HAP-1 (cell line): Measurements from ENCODE around the gene IL33.

ENCODE experiments used
- DNase-seq, 2 experiments: peaks; one replicate each; pipeline ENCODE4 v3.0.0-alpha.2; 2016 to 2020; ENCODE audit warnings: low spot score in 2 of 2
- H3K27me3 ChIP-seq: fragments of 250-450 bp; sonication (Bioruptor Pico); 2 replicates; pipeline ENCODE4 v1.5.1; 2020; ENCODE audit warnings: low read depth, mild to moderate bottlenecking, moderate library complexity
- H3K36me3 ChIP-seq: fragments of 250-450 bp; sonication (Bioruptor Pico); replicated peaks from 2 replicates; pipeline ENCODE4 v1.5.1; 2020; ENCODE audit warnings: mild to moderate bottlenecking
- H3K4me1 ChIP-seq: fragments of 250-450 bp; sonication (Bioruptor Pico); 2 replicates; pipeline ENCODE4 v1.5.1; 2020; ENCODE audit warnings: mild to moderate bottlenecking
- H3K4me3 ChIP-seq: fragments of 250-450 bp; sonication (Bioruptor Pico); 2 replicates; pipeline ENCODE4 v1.5.1; 2020; ENCODE audit warnings: mild to moderate bottlenecking, moderate library complexity
- H3K9me3 ChIP-seq: fragments of 250-450 bp; sonication (Bioruptor Pico); 2 replicates; pipeline ENCODE4 v1.5.1; 2020; ENCODE audit warnings: mild to moderate bottlenecking, moderate library complexity
- in situ Hi-C: fragments of 300-500 bp; cut with MboI; formaldehyde crosslinking; loops from 3 replicates; pipeline ENCODE4 v1.14.3; 2020; ENCODE audit warnings: low sequenced_read_pairs, inconsistent platforms, mixed read lengths

IL33 gene

DNA sequence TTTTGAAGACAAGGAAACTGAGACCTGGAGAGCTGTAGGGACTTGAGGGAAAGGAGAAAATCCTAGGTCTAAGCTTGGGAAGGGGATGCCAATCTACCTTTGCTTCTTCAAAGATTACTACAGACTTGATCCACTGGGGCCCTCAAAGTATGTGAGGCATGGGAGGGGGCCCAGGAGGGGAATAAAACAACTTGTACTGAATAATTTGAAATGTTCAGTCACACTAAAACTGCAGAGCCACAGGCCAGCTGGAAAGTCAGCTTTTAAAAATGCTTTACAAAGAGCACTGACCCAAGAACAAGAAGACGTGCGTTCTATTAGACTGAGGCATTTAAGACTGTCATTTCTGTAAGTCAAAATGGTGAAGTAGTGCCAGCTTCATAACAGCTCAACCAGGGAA is 13.6 kb downstream of the IL33 start:
- Histone ChIP-seq H3K9me3 (no peaks in the 10 kb centered on the region), H3K4me1 (no peaks in the 10 kb centered on the region), H3K4me3 (no peak overlapping the region), H3K27me3 (no peaks in the 10 kb centered on the region), H3K36me3 (no peaks in the 10 kb centered on the region)
- in situ Hi-C loops: no loop called here
- no peak for DNase-seq

DNA sequence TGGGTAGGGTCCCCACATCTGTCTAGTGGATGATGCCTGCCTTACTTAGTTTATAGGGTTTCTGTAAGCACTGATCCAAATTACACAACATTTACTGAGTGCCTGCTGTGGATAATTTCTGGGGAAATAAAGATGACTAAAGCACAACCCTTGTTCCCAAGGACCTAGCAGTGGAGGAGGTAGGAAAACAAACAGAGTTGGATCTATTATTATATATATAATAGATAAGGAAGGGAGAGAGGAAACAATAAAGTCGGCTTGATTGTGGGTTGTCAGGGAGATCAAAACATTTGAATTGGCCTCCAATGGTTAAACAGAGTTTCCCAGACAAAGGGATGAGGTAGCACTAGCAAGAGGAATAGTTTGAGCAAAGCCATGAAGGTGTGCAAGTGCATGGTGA is 14.0 kb downstream of the IL33 start:
- Histone ChIP-seq H3K4me1 (no peaks in the 10 kb centered on the region), H3K9me3 (no peaks in the 10 kb centered on the region), H3K4me3 (no peak overlapping the region), H3K27me3 (no peaks in the 10 kb centered on the region), H3K36me3 (no peaks in the 10 kb centered on the region)
- no peak for DNase-seq
- in situ Hi-C loops: no loop called here

DNA sequence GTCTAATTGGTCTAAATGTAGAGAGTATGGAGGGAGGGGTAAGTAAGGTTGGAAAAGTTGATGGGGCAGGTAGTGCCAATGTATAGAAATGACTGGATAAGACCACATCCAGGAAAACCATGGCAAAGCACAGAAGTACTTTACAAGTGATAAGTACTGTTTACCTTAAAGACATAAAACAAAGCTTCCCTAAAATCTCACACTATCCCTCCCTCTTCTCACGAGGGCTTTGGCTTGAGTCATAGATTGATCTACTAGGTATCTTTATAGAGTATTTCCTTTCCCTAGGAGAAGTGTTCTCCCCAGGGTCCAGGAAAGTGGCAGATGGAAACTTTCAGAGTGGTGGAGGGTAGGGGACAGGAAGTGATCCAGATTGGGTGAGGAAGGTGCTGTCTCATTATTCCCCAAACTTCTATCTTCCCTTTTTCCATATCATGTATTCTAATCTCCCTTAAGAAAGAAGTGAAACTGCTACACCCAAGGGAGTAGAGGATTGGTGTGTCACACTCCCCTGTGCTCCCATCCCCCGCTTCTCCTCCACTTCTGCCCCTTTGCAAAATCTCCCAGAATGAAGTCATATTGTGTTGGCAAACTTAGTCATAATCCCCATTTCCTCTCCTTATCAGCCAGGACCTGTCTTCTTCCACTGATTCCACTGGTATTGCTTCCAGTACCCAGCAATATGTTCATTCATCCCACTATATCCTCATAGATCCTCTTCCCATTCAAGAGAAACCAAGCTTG is 14.6 kb downstream of the IL33 start:
- H3K27me3 ChIP-seq: no peaks in the 10 kb centered on the region
- H3K4me1 ChIP-seq: no peaks in the 10 kb centered on the region
- no peaks in the 10 kb centered on the region for H3K36me3 ChIP-seq
- DNase-seq: no peak
- no peaks in the 10 kb centered on the region for H3K9me3 ChIP-seq
- in situ Hi-C loops: no loop called here
- no peak overlapping the region for H3K4me3 ChIP-seq

DNA sequence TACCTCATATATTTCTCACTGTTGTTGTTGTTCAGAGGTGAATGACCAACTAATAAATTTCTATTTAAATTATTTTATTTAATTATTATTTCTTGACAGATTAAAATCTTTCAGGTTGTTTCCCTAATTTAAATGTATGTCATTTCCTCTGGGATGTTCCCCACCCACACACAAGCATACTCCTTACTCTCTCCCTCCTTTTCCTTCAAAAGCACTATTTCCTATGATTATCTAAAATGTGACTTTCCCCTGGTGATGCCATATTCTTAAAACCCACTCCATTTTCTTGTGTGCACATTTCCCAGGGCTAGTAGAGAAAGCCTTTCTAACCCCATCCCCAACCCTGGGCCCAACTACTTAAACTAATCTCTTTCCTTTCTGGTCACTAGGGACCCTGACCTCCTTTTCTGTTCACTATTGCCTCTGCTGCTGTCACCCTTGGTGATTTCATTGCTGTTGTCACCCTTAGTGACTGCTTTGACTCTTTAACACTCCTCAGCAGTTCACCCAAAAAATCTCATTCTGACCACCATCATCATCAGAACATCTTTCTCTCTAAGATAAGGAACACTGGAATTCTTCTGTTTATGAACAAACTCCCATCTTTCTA is 16.8 kb downstream of the IL33 start:
- H3K36me3 ChIP-seq: no peaks in the 10 kb centered on the region
- in situ Hi-C loops: no loop called here
- no peaks in the 10 kb centered on the region for H3K4me1 ChIP-seq
- DNase-seq: no peak
- no peak overlapping the region for H3K4me3 ChIP-seq
- H3K9me3 ChIP-seq: no peaks in the 10 kb centered on the region
- H3K27me3 ChIP-seq: no peaks in the 10 kb centered on the region

DNA sequence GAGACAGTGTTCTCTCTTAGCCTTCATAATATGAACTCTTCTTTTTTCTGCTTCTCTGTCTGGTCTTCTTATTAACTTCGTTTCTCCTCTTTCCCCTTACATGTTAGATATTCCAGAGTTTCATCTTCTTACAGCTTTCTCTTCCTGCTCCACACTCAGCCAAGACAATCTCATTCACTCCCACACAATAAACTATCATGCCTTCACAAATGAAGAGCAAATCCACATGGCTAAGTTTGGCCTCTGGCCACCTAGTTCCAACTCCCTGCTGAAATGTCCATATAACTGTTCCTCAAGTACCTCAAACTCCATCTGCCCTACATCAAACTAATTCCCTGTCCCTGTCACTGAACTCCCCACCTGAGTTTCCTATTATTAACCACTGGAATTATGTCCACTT is 18.4 kb downstream of the IL33 start:
- no peaks in the 10 kb centered on the region for H3K4me1 ChIP-seq
- H3K4me3 ChIP-seq: no peak overlapping the region
- H3K9me3 ChIP-seq: no peaks in the 10 kb centered on the region
- no peak for DNase-seq
- H3K27me3 ChIP-seq: no peaks in the 10 kb centered on the region
- H3K36me3 ChIP-seq: no peaks in the 10 kb centered on the region
- in situ Hi-C loops: no loop called here

DNA sequence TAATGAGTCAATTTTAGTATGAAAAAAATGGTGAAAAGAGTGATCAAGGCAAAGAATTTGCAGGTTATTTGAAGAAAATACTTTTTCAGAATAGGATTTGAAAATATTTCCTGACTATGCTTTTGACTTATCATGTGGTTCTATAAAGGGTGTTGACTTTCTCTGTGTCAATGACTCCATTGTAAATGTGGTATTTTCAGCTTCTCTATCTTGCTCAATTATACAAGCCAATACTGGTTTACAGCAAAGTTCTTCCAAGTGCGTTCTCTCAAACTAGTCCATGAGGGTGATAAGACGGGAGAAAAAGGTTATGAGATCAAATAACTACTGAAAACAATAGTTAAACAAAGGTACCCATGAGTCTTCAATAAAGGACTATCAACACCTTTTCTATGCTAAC is 21.7 kb downstream of the IL33 start:
- no peaks in the 10 kb centered on the region; the same call in 1 of the 2 replicates for H3K9me3 ChIP-seq
- no peaks in the 10 kb centered on the region for H3K36me3 ChIP-seq
- DNase-seq: no peak
- H3K4me3 ChIP-seq: no peak overlapping the region
- no peaks in the 10 kb centered on the region for H3K4me1 ChIP-seq
- no peaks in the 10 kb centered on the region for H3K27me3 ChIP-seq
- in situ Hi-C loops: no loop called here

DNA sequence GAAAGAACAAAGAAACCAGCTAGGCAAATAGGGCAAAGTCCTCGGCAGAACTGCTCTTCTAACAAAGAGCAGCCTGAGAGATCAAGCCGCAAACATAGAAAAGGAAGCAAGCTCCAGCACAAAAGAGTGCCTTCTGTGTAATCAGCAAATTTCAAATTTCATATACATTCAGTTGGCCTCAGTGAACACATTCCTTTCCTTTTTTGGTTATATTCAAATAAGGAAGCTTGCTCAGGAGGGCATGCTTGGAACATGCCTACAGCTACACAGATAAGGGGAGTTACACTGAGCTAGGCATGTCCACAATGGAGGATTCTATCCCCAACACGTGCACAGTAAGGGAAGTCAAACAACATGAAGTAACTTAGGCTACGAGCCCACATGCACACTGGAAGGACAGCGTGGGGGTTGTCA is 23.4 kb downstream of the IL33 start:
- H3K4me1 ChIP-seq: no peaks in the 10 kb centered on the region
- H3K4me3 ChIP-seq: no peak overlapping the region
- H3K27me3 ChIP-seq: no peaks in the 10 kb centered on the region
- DNase-seq: no peak
- H3K36me3 ChIP-seq: no peaks in the 10 kb centered on the region
- in situ Hi-C loops: no loop called here
- no peaks in the 10 kb centered on the region; the same call in 1 of the 2 replicates for H3K9me3 ChIP-seq

DNA sequence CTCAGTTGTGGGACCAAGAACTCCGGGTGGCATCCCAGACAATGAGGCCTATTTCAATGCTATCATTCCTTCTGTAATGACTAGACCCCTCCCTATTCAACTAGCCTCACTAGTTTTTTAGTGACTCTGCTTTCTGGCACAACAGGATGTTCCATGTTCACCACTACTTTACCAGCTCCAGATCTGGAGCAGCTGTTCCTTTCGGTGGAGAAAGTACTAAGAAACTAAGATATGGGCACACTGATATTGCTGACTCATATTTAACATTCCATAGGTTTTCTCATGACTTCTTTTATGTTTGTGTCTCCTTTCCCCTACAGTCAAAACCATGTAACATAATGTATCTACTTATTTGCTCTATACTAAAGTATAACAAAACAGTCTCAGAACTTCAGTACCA is 24.1 kb downstream of the IL33 start:
- Histone ChIP-seq H3K4me1 (no peaks in the 10 kb centered on the region), H3K36me3 (no peaks in the 10 kb centered on the region), H3K4me3 (no peak overlapping the region), H3K9me3 (no peaks in the 10 kb centered on the region; the same call in 1 of the 2 replicates), H3K27me3 (no peaks in the 10 kb centered on the region)
- DNase-seq: no peak
- in situ Hi-C loops: no loop called here

DNA sequence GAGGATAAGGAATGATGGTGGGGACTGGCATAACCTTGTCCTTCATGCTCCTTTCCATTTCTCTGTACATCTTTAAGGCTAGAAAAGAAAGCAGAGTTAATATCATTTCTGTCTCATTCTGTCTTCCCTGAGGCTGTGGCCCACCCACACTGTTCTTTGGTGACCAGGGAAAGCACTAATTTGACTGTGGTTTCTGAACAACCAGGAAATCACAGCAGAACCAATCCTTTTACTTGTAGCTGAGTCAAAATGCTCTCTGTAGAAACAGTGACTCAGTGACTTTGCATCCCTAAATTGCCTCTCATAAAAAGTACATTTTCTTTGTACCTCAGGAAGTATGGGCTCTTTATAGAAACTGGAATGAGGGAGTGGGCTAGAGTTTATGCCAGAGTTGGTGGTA is 28.1 kb downstream of the IL33 start:
- Histone ChIP-seq H3K4me3 (no peak overlapping the region), H3K27me3 (no peaks in the 10 kb centered on the region), H3K4me1 (no peaks in the 10 kb centered on the region), H3K36me3 (no peaks in the 10 kb centered on the region), H3K9me3 (no peaks in the 10 kb centered on the region; the same call in 1 of the 2 replicates)
- in situ Hi-C loops: no loop called here
- no peak for DNase-seq

DNA sequence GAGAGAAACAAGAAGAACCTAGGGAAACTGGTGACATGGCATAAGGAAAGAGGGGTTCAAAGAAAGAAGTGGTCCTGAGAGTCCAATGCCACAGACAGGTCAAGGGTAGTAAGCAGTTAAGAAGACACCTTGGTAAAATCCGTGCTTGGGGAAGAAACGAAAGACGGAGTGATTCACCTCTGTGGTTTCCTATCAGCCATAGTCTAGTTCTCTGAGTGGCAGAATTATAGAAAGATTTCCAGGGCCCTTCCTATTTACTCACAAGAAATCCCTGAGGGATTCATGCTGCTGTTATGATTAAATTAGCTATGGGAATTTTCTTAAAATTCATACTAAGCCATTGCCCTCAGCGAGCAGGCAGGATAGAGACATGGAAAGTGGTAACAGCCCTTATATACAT is 31.7 kb downstream of the IL33 start:
- H3K27me3 ChIP-seq: no peaks in the 10 kb centered on the region
- DNase-seq: no peak
- no peaks in the 10 kb centered on the region for H3K4me1 ChIP-seq
- H3K9me3 ChIP-seq: no peaks in the 10 kb centered on the region
- in situ Hi-C loops: no loop called here
- H3K36me3 ChIP-seq: no peaks in the 10 kb centered on the region
- no peak overlapping the region for H3K4me3 ChIP-seq

DNA sequence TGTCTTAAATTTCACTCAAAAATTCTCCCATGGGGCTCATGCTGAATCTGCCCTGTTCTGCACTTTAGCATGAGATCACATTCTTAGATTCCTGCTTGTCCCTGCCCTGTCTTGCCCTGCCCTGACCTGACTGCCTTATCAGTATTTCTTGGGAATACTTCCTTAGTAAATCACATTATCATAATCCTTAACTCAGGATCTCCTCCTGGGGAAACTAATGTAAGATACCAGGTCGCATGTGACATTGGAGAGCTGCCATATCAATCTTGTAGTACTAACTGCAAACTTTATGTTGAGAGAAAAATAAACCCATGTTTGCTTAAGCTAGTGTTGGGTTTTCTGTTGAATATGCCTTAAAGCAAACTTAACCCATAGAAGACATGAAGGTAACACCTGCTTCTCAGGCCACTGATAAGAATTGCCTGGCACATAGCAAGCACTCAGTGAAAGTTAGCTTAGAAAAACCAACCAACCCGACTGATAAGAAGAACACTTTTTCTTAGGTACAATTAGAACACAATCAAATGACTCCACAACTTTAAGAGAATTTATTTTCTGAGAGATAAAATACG is 53.3 kb downstream of the IL33 start:
- no peaks in the 10 kb centered on the region for H3K4me1 ChIP-seq
- H3K36me3 ChIP-seq: no peaks in the 10 kb centered on the region
- H3K9me3 ChIP-seq: peaks cover 2% of the 10 kb centered on the region
- H3K4me3 ChIP-seq: no peak overlapping the region
- in situ Hi-C loops: no loop called here
- DNase-seq: no peak
- H3K27me3 ChIP-seq: no peaks in the 10 kb centered on the region

DNA sequence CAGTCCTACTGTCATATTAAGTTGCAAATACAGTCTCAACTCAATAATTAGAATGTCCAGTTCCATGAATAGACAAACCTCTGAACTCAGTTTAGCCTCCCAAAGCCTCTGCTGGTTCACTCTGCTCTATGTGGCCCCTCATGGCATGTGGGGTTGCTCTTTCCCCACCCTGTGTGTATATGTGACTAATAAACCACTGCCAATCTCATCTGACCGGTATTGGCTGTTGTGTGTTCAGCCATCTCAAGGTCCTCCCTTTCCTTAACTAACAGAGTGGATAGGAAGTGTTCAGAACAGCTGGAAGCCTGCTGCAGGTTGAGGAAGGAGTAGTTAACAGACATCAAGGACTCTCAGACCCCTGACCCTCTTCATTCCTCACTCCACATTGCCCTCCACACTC is 55.3 kb downstream of the IL33 start:
- Histone ChIP-seq H3K36me3 (no peaks in the 10 kb centered on the region), H3K27me3 (no peaks in the 10 kb centered on the region), H3K4me3 (no peak overlapping the region), H3K9me3 (no peaks in the 10 kb centered on the region; the same call in 1 of the 2 replicates), H3K4me1 (no peaks in the 10 kb centered on the region)
- in situ Hi-C loops: no loop called here
- DNase-seq: no peak

DNA sequence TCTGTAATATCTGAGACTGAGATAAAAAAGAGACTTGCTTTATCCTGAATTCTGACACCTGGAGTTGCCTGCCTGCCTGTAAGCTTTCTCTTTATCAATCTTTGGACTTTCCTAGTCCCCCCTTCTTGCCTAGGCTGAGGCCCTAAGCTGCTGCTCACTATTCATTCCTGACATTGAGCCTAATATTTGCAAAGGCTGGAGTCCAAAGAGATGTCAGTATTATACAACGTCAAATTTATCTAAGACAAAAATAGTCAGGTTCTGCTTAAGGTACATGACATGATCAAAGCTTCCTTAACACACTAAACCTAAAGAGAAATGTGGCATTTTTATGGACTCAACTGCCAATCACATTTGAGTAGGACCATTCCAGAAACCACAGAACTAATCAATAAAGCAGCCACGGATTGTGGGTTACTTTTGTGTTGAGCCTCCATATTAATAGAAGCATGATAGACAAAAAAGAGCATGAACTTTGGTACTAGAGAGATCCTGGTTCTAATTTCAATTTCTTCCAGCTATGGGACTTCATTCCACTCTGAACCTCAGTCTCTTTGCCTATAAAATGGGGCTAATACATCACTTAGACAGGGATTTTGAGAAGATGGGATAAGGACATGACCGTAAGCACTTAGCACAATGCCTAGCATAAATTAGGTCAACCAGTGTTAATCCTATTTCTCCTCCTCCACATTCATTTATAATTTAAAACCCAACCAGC is 56.1 kb downstream of the IL33 start:
- Histone ChIP-seq H3K4me1 (no peaks in the 10 kb centered on the region), H3K9me3 (no peaks in the 10 kb centered on the region; the same call in 1 of the 2 replicates), H3K27me3 (no peaks in the 10 kb centered on the region), H3K4me3 (no peak overlapping the region), H3K36me3 (no peaks in the 10 kb centered on the region)
- in situ Hi-C loops: no loop called here
- no peak for DNase-seq

DNA sequence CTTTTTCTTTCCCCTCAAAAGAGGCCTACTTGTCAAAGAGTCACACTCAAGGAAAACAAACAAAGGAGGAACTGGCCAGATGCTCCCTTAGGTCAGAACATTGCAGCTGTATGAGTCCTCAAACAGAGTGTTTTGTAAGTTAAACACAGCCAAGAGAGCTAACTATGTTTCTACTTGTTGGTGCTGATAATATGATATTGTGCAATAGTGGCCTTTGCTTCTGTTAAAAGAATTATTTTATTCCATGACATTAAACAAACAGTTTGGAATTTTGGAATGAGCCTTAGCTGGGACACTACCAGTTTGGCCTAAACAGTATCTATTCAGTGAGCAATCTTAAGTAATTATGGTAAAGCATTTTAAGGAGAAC is 56.6 kb downstream of the IL33 start:
- in situ Hi-C loops: no loop called here
- H3K4me1 ChIP-seq: no peaks in the 10 kb centered on the region
- H3K4me3 ChIP-seq: no peak overlapping the region
- no peaks in the 10 kb centered on the region for H3K27me3 ChIP-seq
- no peaks in the 10 kb centered on the region; the same call in 1 of the 2 replicates for H3K9me3 ChIP-seq
- no peak for DNase-seq
- no peaks in the 10 kb centered on the region for H3K36me3 ChIP-seq
